NCI-H1694 (cell line): ENCODE results near the gene NPC1.
A peak's percentile ranks its signal among the peaks of the same experiment; 100 is the strongest.
"Not testable (repeated sequence)": the region's sequence is repeated elsewhere in the genome, so short reads cannot be mapped to it uniquely, and the experiment has no call there.

Experiments
- DNase-seq: peaks from one replicate; lab custom pipeline; 2025; lab: John Stamatoyannopoulos, UW

Gene NPC1

DNA sequence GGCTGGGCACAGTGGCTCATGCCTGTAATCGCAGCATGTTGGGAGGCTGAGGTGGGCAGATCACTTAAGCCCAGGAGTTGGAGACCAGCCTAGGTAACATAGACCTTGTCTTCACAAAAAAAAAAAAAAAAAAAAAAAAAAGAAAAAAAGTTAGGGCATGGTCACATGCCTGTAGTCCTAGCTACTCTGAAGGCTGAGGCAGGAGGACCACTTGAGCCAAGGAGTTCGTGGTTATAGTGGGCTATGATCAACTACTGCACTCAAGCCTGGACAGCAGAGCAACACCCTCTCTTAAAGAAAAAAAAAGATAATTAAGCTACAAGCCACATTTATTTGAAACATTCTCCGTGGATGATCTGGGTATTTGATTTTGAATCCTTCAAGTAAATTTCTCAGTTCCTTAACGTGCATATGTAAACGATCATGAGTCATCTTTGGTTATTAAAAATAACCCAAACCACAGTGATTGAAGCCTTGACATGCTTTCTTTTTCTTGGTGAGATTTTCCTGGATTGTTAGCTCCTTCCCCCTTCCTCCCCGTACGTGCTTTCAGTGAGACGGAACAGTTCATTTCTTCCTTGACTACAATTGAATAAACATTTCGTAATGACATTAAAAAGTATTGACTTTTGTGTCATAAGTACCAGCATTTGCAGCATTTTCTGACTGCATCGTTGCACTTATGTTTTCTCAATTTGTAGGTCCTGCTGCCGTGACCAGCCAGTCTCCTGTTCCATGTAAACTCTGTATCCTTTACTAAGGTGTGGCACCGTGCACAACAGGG is 62.7 kb downstream of the NPC1 start:
- no peak for DNase-seq

DNA sequence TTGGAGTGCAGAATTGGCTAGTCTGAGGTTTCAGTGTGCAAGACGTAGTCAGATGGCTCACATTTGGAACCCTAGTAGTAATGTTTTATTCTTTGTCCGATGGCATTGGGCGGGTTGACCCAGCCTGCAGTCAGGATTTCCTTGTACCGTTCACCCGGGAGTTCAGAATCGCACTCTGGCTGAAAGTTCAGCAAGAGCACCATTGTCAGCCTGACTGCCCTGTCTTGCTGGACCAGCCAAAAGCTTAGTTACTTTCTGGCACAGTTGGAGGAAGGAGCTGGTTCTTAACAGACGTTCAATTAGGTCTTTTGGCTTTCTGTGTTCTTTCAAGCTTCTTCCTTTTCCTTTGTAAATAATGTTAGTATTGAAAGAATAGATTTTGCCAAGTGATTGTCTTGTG is 64.4 kb downstream of the NPC1 start:
- no peak for DNase-seq

DNA sequence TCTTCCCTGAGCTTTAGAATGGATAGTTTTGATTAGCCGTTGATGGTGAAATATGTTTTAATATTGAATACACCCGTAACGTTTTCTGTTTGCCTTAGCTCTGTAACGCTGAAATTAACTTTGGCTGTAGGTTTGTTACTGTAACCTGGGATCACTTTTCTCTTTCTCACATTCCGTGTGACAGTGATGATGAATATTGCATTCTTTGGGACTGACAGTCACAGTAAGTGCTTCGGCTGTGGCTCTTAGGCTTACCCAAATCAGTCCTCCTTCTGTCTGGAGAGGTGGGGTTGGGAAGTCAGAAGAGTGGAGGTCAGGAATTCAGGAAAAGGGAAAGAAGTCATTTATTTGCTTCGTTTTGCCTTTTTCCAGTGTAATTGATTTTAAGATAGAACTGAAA is 65.0 kb downstream of the NPC1 start:
- no peak for DNase-seq

DNA sequence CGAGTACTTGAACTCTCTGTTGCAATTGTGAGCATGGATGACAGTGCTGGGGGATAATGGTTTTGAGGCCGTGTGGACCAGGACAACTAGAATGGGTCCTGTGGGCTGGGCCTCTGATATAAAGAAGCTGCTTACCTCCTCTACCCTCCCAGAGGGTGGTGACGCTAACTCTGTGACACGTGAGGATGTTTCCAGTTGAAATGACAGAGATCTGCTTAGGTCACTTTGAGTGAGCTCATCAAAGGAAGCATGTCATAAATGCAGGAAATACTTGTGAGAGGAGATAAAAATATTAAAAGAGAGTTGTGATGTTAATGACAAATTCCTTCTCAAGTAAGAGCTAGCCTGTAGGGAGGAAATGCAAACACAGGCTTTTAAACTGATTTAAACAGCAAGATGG is 66.6 kb downstream of the NPC1 start:
- DNase-seq: no peak

DNA sequence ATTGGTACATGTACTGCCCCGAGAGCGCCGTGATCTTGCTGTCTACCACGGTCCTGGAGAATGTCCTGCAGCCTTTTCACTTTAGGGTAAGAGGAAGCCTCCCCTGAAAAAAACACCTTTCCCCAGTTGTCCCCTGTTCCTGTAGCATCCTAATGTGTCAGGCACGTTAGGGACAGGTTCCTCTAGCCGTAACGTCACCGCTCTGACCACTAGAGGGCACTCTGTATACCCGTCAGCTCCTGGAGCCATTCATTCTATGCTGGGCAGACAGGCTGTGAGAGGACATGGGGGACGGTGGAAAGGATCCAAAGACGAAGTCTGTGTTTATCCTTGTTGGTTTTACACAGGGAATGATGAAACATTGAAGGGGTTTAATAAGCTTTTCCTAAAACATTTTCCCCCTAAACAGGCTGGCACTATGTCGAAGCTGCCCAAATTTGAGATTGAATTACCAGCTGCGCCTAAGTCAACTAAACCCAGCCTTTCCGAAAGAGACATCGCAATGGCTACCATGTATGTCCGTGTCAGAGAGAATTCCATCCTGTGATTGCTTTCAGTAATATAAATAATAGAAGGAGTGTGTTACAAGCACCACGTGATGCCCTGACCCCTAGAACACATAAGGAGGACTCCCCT is 70.3 kb downstream of the NPC1 start:
- peak; percentile 72 for DNase-seq

DNA sequence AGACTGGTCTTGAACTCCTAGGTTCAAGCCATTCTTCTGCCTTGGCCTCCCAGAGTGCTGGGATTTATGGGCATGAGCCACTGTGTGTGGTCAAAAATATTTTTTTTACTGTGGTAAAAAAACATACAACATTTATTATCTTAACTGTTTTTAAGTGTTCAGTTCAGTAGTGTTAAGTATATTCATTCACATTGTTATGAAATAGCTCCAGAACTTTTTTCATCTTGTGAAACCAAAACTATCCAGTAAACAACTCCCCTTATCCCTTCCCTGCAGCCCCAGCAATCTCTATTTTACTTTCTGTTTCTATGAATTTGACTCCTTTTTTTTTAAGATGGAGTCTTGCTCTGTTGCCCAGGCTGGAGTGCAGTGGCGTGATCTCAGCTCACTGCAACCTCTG is 73.7 kb downstream of the NPC1 start:
- DNase-seq: no peak

DNA sequence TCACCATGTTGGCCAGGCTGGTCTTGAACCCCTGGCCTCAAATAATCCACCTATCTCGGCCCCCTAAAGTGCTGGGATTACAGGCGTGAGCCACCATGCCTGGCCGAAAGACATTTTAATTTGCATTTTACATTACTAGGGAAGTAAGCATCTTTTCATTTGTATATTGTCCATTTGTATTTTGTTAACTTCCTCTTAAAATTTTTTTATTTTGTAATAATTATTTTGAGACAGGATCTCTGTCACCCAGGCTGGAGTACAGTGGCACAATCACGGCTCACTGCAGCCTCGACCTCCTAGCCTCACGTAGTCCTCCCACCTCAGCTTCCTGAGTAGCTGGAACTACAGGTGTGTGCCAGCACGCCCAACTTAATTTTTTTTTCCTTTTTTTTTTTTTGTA is 74.1 kb downstream of the NPC1 start:
- not testable (repeated sequence) for DNase-seq

DNA sequence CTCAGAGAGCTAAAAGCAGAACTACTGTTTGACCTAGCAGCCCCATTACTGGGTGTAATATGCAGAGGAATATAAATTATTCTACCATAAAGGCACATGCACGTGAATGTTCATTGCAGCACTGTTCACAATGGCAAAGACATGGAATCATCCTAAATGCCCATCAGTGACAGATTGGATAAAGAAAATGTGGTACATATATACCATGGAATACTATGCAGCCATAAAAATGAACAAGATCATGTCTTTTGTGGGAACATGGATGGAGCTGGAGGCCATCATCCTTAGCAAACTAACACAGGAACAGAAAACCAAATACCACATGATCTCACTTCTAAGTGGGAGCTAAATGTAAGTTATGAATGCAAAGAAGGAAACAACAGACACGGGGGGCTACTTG is 75.4 kb downstream of the NPC1 start:
- not testable (repeated sequence) for DNase-seq

DNA sequence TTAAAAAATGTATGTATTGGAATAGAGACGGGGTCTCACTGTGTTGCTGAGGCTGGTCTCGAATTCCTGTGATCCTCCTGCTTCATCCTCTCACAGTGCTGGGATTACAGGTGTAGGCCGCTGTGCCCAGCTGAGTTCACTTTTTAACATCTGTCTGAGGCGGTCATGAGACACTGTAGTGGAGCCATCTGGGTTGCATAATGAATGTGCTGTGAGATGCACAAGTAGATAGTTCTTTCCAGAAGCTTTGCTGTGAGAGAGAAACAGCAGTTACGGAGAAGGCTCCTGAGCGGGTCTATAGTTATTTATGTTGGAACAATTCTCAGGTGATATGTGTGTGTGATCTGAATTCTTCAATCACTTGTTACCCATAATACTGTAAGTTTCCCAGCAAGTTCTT is 79.9 kb downstream of the NPC1 start:
- DNase-seq: no peak

DNA sequence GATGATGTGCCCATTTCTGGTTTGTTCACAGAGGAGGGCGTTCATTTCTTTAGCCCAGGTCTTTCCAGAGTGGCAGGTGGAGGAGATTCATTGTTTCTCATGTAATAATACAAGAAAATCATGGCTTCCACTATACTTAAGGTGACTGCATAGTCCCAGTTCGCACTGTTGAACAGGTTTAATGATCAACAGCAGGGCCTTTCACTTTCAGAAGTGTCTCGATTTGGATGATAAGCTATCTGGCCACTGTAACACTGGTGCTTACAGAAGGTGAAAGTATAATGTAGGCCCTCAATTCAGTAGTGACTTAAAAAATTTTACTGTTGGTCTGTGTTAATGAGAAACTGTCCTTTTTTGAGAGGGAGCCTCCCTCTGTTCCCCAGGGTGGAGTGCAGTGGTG is 81.6 kb downstream of the NPC1 start:
- DNase-seq: no peak

DNA sequence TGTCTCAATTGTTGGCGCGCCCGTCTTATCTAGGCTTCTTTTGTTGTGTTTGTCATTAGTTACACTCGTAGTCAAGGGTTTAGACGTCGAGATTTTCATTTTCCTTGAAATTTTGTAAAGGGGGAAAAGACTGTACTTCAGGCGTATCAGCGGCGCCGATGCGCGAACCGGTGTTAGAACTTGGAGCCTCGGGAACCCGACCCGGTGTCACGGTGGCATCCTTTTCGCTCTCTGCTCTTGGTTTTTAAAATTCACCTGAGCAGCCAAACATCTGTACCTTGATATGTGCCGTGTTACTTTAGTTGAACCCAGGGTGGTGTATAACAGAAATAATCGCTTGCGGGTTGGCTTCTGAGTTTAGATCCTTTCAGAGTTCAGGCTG is 82.4 kb downstream of the NPC1 start:
- no peak for DNase-seq

DNA sequence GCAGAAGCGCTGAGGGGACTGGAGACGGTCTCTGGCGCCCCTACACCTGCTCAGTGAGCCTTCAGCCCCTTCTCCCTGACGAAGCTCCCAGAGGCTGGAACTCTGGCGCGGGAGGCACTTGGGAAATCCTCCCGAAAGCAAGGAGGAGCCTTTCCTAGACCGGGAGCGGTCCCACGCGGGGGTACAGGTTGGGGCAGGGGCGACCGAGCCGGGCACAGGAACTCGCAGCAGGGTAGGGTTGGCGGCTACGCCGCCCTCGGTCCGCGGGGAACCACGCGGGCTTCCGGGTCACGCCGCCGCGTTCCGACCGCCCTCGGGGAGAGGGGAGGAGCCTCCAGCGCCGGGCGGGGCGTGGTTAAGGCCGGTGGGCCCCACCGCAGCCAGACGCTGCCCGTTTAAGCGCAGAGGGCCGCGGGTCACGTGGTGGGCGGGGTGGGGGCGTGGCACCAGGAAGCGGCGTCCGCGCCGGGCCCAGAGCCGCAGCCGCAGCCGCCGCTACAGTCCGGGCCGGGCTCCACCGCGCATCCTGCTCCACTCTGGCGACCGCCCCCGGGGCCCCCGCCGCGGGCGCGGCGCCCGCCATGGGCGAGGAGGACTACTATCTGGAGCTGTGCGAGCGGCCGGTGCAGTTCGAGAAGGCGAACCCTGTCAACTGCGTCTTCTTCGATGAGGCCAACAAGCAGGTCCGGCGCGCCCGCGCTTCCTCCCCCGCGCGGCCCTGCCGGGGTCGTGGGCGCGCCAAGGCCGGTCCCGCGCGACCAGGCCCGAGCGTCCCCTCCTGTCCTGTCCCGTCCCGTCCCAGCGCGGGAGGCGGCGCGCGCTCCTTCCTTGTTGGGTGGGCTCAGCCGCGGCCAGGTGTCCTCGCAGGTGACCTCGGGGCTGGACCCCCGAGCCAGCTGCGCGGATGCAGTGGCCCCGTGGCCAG is 83.0 kb downstream of the NPC1 start, which contains the start of gene RMC1:
TSS of gene RMC1 (plus strand) at position 474 of the 925 bp plus-strand sequence. CDS start at position 582, 108 bp downstream.
- DNase-seq: peak; percentile 64

DNA sequence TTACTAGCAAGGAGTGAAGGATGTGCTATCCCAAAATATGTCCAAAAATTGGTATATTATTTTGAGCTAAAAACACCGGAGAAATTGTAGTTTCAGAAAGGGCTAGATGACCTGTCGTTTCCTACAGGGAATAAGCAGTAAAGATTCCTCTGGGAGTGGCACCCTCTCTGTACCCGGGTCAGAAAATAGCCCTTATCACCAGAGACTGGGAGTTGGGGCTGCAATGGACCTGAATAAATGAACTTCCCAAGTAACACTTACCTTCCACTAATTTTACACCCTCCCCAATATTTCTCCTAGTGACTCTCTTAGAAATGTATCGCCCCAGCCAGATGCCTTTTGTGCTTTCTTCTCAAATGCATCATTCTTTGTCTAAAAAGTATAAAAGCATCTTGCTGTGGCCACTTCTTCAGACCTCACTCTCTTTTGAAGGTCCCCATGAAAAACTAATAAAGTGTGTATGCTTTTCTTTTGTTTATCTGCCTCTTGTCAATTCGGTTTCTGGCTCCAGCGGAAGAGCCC is 83.7 kb downstream of the NPC1 start:
- DNase-seq: no peak

DNA sequence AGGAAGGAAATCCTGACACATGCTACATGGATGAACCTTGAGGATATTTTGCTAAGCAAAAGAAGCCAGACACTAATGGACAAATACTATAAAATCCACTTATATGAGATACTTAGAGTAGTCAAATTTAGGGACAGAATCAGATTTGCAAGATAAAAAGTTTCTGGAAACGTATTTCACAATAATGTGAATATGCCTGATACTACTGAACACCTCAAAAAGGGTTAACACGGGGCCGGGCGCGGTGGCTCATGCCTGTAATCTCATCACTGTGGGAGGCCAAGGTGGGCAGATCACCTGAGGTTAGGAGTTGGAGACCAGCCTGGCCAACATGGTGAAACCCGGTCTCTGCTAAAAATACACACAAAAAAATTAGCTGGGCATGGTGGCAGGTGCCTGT is 84.7 kb downstream of the NPC1 start:
- no peak for DNase-seq

DNA sequence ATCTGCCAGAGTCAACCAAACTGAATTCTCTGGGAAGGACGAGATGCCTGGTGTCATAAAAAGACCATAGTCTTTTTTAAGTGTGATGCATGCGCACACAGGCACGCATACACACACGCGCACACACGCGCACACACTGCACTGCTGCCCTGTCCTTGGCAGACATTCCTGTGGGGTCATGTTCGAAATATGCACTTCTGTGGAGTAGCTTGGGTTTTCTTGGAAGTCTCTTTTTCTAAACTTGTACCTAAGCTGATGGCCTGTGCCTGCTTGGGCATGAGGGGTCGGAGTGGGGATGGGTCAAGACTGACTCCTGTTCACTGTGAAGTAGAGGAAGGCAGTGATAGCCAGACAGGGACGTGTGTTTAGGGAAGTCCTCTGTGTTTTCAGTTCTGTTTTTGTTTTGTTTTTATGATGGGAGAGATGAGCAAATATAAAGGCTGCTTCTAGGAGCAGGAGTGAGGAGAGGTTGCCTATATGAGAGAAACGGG is 87.0 kb downstream of the NPC1 start:
- DNase-seq: no peak

DNA sequence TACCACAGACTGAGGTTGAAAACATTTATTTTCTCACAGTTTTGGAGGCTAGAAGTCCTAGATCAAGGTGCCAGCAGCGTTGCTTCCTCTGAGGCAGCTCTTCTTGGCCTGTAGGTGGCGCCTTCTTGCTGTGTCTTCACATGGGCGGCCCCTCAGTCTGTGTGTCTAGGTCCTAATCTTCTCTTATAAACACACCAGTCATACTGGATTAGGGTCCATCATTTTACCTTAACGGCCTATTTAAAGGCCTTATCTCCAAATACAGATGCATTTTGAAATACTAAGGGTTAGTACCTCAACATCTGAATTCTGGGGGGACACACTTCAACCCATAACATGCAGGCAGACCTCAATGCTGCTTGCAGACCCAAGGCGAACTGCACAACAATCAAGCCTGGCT is 87.4 kb downstream of the NPC1 start:
- no peak for DNase-seq

DNA sequence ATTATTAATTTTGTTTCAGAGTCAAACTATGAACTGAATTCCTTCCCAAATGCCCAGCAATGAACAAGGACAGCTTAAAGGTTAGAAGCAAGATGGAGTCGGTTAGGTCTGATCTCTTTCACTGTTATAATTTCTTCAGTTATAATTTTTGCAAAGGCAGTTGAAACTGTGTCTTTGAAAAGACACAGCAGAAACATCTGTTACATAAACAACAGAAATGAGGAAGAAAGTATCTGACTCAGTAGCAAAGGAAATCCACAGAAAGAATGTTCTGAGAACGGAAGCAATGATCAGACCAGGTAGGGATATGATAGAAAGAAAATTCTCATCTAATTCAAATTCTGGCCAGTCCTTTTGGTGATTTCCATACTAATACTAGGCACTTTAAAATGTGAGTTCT is 88.2 kb downstream of the NPC1 start:
- DNase-seq: no peak

DNA sequence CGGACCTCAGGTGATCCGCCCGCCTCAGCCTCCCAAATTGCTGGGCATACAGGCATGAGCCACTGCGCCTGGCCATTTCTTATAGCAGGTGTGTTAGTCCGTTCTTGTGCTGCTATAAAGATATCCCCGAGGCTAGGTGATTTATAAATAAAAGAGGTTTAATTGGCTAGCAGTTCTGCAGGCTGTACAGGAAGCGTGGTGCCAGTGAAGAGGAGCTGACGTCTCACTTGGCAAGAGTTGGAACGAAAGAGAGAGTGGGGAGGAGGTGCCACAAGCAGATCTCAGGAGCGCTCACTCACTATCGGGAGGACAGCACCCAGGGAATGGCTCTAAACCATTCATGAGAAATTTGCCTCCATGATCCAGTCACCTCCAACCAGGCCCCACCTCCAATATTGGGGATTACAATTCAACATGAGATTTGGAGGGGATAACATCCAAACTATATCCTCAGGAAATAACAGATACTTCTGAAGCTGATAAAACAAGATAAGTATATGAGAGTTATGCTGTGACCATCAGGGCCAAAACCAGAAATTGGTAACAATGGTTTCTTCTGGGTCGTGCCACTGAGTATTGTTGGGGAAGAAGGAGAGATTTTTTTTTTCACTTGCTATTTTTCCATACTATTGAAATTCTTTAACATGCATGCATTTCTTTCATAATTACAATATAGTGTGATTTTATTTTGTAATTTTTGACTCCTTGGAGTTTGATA is 90.4 kb downstream of the NPC1 start:
- no peak for DNase-seq

DNA sequence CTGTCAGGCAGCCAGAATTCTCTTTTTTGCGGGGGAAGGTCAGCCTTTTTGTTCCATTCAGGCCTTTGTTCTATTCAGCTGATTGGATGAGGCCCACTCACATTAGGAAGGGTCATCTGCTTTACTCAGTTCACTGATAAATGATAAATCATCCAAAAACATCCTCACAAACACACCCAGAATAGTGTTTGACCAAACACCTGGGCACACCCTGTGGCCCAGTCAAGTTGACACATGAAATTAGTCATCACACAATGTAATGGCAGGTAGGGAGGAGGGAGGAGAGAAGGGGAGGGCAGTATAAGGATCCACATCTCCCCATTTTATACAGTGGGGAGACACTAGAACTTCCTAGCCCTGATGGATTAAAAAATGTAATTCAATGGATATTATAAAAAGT is 91.3 kb downstream of the NPC1 start:
- no peak for DNase-seq

DNA sequence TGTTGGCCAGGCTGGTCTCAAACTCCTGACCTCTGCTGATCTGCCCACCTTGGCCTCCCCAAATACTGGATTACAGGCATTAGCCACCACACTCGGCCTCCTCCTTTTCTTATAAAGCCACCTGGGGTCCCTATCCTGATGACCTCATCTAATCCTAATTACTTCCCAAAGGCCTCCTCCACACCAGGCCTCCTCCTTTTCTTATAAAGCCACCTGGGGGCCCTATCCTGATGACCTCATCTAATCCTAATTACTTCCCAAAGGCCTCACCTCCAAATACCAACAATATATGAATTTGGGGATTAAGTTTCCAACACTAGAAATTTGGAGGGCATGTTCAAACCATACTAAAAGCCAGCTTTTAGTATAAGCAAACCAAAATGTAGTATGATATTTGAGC is 92.7 kb downstream of the NPC1 start:
- DNase-seq: no peak

DNA sequence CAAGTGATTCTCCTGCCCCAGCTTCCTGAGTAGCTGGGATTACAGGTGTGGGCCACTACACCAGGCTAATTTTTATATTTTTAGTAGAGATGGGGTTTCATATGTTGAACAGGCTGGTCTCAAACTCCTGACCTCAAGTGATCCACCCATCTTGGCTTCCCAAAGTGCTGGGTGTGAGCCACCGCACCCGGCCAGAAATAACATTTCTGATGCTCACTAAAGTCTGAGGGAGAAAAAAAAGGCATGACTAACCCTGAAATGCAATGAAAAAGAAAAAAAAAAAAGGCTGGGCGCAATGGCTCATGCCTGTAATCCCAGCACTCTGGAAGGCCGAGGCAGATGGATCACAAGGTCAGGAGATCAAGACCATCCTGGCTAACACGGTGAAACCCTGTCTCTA is 96.7 kb downstream of the NPC1 start:
- DNase-seq: not testable (repeated sequence)
